ENCODE results near the gene ANO2. TPM values are rescaled to one million over a fixed set of nuclear protein-coding genes. Genes with fewer than 3 reads are reported as not detected.

ANO2 gene
- total and polyA plus RNA-seq, 4 donors = 6.4 to 19.2 (median 9.6) TPM

- DNase-seq (ENCODE audit: low read depth in 4 of 6, low spot score in 6 of 6) = peak in 1 of 6 donors; percentile 22
- no peak overlapping the region for H3K27ac ChIP-seq (ENCODE audit: low read depth, low read length)
- whole genome bisulfite sequencing (ENCODE audit: insufficient coverage) = 49% methylated on average over 5 of the region's 5 CpGs
Observed at GRCh38 chr12:5756338-5756842, 188.7 kb downstream of the ANO2 start.

GRCh38 chr12:5748027-5748426 lies 197.0 kb downstream of the ANO2 start:
- no peak overlapping the region for H3K27ac ChIP-seq (ENCODE audit: low read depth, low read length)
- no peaks in the 10 kb centered on the region for H3K36me3 ChIP-seq (ENCODE audit: control insufficient read depth, insufficient read depth, low read length)
- no peaks in the 10 kb centered on the region for H3K9me3 ChIP-seq (ENCODE audit: control insufficient read depth, insufficient read depth, low read length)
- WGBS (ENCODE audit: insufficient coverage) = 92% methylated on average over 10 of the region's 12 CpGs
- H3K4me1 ChIP-seq (ENCODE audit: control insufficient read depth, insufficient read depth, low read length) = no peaks in the 10 kb centered on the region
- no peaks in the 10 kb centered on the region for H3K27me3 ChIP-seq (ENCODE audit: control insufficient read depth, insufficient read depth, low read length)
- no peak for DNase-seq (ENCODE audit: low read depth in 4 of 6, low spot score in 6 of 6)
- no peak overlapping the region for H3K4me3 ChIP-seq (ENCODE audit: low read depth, low read length)

More at GRCh38 chr12:5756338-5756842, 188.7 kb downstream of the ANO2 start:
- Histone ChIP-seq H3K4me1 (ENCODE audit: control insufficient read depth, insufficient read depth, low read length) (peaks cover 3% of the 10 kb centered on the region), H3K4me3 (ENCODE audit: low read depth, low read length) (no peak overlapping the region), H3K27me3 (ENCODE audit: control insufficient read depth, insufficient read depth, low read length) (no peaks in the 10 kb centered on the region), H3K36me3 (ENCODE audit: control insufficient read depth, insufficient read depth, low read length) (no peaks in the 10 kb centered on the region), H3K9me3 (ENCODE audit: control insufficient read depth, insufficient read depth, low read length) (no peaks in the 10 kb centered on the region)

GRCh38 chr12:5746917-5747316 lies 198.1 kb downstream of the ANO2 start:
- Histone ChIP-seq H3K4me1 (ENCODE audit: control insufficient read depth, insufficient read depth, low read length) (no peaks in the 10 kb centered on the region), H3K27me3 (ENCODE audit: control insufficient read depth, insufficient read depth, low read length) (no peaks in the 10 kb centered on the region), H3K4me3 (ENCODE audit: low read depth, low read length) (no peak overlapping the region), H3K9me3 (ENCODE audit: control insufficient read depth, insufficient read depth, low read length) (no peaks in the 10 kb centered on the region), H3K27ac (ENCODE audit: low read depth, low read length) (no peak overlapping the region), H3K36me3 (ENCODE audit: control insufficient read depth, insufficient read depth, low read length) (no peaks in the 10 kb centered on the region)
- no peak for DNase-seq (ENCODE audit: low read depth in 4 of 6, low spot score in 6 of 6)
- no CpG with 5 or more reads among the region's 6 CpGs for WGBS (ENCODE audit: insufficient coverage)

- no peaks in the 10 kb centered on the region for H3K27me3 ChIP-seq (ENCODE audit: control insufficient read depth, insufficient read depth, low read length)
- no peak overlapping the region for H3K27ac ChIP-seq (ENCODE audit: low read depth, low read length)
- H3K9me3 ChIP-seq (ENCODE audit: control insufficient read depth, insufficient read depth, low read length) = no peaks in the 10 kb centered on the region
- 55% methylated on average over 5 of the region's 6 CpGs for WGBS (ENCODE audit: insufficient coverage)
- no peak overlapping the region for H3K4me3 ChIP-seq (ENCODE audit: low read depth, low read length)
- no peaks in the 10 kb centered on the region for H3K36me3 ChIP-seq (ENCODE audit: control insufficient read depth, insufficient read depth, low read length)
- H3K4me1 ChIP-seq (ENCODE audit: control insufficient read depth, insufficient read depth, low read length) = no peaks in the 10 kb centered on the region
- peak in 1 of 6 donors; percentile 76 for DNase-seq (ENCODE audit: low read depth in 4 of 6, low spot score in 6 of 6)
Observed at GRCh38 chr12:5746036-5746908, 198.8 kb downstream of the ANO2 start.

GRCh38 chr12:5745251-5745888 lies 199.7 kb downstream of the ANO2 start:
- peak in 4 of 6 donors; percentile 45 to 75 (median 61) for DNase-seq (ENCODE audit: low read depth in 4 of 6, low spot score in 6 of 6)
- no peaks in the 10 kb centered on the region for H3K36me3 ChIP-seq (ENCODE audit: control insufficient read depth, insufficient read depth, low read length)
- WGBS (ENCODE audit: insufficient coverage) = 8% methylated on average over 2 of the region's 6 CpGs
- no peaks in the 10 kb centered on the region for H3K4me1 ChIP-seq (ENCODE audit: control insufficient read depth, insufficient read depth, low read length)
- H3K27me3 ChIP-seq (ENCODE audit: control insufficient read depth, insufficient read depth, low read length) = no peaks in the 10 kb centered on the region
- H3K27ac ChIP-seq (ENCODE audit: low read depth, low read length) = no peak overlapping the region
- no peaks in the 10 kb centered on the region for H3K9me3 ChIP-seq (ENCODE audit: control insufficient read depth, insufficient read depth, low read length)
- no peak overlapping the region for H3K4me3 ChIP-seq (ENCODE audit: low read depth, low read length)

GRCh38 chr12:5742258-5742657 lies 202.8 kb downstream of the ANO2 start:
- no peaks in the 10 kb centered on the region for H3K36me3 ChIP-seq (ENCODE audit: control insufficient read depth, insufficient read depth, low read length)

GRCh38 chr12:5739917-5740316 lies 205.1 kb downstream of the ANO2 start:
- no peaks in the 10 kb centered on the region for H3K27me3 ChIP-seq (ENCODE audit: control insufficient read depth, insufficient read depth, low read length)

More at GRCh38 chr12:5742258-5742657, 202.8 kb downstream of the ANO2 start:
- 82% methylated on average over 1 of the region's 2 CpGs for WGBS (ENCODE audit: insufficient coverage)
- H3K27me3 ChIP-seq (ENCODE audit: control insufficient read depth, insufficient read depth, low read length) = no peaks in the 10 kb centered on the region
- no peaks in the 10 kb centered on the region for H3K4me1 ChIP-seq (ENCODE audit: control insufficient read depth, insufficient read depth, low read length)
- no peaks in the 10 kb centered on the region for H3K9me3 ChIP-seq (ENCODE audit: control insufficient read depth, insufficient read depth, low read length)
- H3K27ac ChIP-seq (ENCODE audit: low read depth, low read length) = no peak overlapping the region
- H3K4me3 ChIP-seq (ENCODE audit: low read depth, low read length) = no peak overlapping the region
- DNase-seq (ENCODE audit: low read depth in 4 of 6, low spot score in 6 of 6) = no peak

GRCh38 chr12:5737778-5738177 lies 207.3 kb downstream of the ANO2 start:
- Histone ChIP-seq H3K9me3 (ENCODE audit: control insufficient read depth, insufficient read depth, low read length) (no peaks in the 10 kb centered on the region), H3K4me1 (ENCODE audit: control insufficient read depth, insufficient read depth, low read length) (no peaks in the 10 kb centered on the region), H3K36me3 (ENCODE audit: control insufficient read depth, insufficient read depth, low read length) (no peaks in the 10 kb centered on the region), H3K27me3 (ENCODE audit: control insufficient read depth, insufficient read depth, low read length) (no peaks in the 10 kb centered on the region), H3K4me3 (ENCODE audit: low read depth, low read length) (no peak overlapping the region), H3K27ac (ENCODE audit: low read depth, low read length) (no peak overlapping the region)
- DNase-seq (ENCODE audit: low read depth in 4 of 6, low spot score in 6 of 6) = no peak
- WGBS (ENCODE audit: insufficient coverage) = no CpG with 5 or more reads among the region's 3 CpGs

More at GRCh38 chr12:5739917-5740316, 205.1 kb downstream of the ANO2 start:
- H3K4me1 ChIP-seq (ENCODE audit: control insufficient read depth, insufficient read depth, low read length) = no peaks in the 10 kb centered on the region
- H3K9me3 ChIP-seq (ENCODE audit: control insufficient read depth, insufficient read depth, low read length) = no peaks in the 10 kb centered on the region
- DNase-seq (ENCODE audit: low read depth in 4 of 6, low spot score in 6 of 6) = no peak
- no peaks in the 10 kb centered on the region for H3K36me3 ChIP-seq (ENCODE audit: control insufficient read depth, insufficient read depth, low read length)
- no peak overlapping the region for H3K4me3 ChIP-seq (ENCODE audit: low read depth, low read length)
- no peak overlapping the region for H3K27ac ChIP-seq (ENCODE audit: low read depth, low read length)
- WGBS (ENCODE audit: insufficient coverage) = 85% methylated on average over 4 of the region's 5 CpGs

GRCh38 chr12:5736527-5736926 lies 208.5 kb downstream of the ANO2 start:
- no peaks in the 10 kb centered on the region for H3K4me1 ChIP-seq (ENCODE audit: control insufficient read depth, insufficient read depth, low read length)
- WGBS (ENCODE audit: insufficient coverage) = 86% methylated on average over 5 of the region's 5 CpGs
- no peak overlapping the region for H3K4me3 ChIP-seq (ENCODE audit: low read depth, low read length)
- no peaks in the 10 kb centered on the region for H3K27me3 ChIP-seq (ENCODE audit: control insufficient read depth, insufficient read depth, low read length)
- no peak for DNase-seq (ENCODE audit: low read depth in 4 of 6, low spot score in 6 of 6)
- H3K36me3 ChIP-seq (ENCODE audit: control insufficient read depth, insufficient read depth, low read length) = no peaks in the 10 kb centered on the region
- no peaks in the 10 kb centered on the region for H3K9me3 ChIP-seq (ENCODE audit: control insufficient read depth, insufficient read depth, low read length)
- no peak overlapping the region for H3K27ac ChIP-seq (ENCODE audit: low read depth, low read length)
